ENCODE measurements around the gene SNURF. TPM values are rescaled to one million over a fixed set of nuclear protein-coding genes. Genes with fewer than 3 reads are reported as not detected.
"Not testable (repeated sequence)": the region's sequence is repeated elsewhere in the genome, so short reads cannot be mapped to it uniquely, and the experiment has no call there.

Gene SNURF
- 4.7 and 37.9 TPM in 2 replicates for total RNA-seq

DNA sequence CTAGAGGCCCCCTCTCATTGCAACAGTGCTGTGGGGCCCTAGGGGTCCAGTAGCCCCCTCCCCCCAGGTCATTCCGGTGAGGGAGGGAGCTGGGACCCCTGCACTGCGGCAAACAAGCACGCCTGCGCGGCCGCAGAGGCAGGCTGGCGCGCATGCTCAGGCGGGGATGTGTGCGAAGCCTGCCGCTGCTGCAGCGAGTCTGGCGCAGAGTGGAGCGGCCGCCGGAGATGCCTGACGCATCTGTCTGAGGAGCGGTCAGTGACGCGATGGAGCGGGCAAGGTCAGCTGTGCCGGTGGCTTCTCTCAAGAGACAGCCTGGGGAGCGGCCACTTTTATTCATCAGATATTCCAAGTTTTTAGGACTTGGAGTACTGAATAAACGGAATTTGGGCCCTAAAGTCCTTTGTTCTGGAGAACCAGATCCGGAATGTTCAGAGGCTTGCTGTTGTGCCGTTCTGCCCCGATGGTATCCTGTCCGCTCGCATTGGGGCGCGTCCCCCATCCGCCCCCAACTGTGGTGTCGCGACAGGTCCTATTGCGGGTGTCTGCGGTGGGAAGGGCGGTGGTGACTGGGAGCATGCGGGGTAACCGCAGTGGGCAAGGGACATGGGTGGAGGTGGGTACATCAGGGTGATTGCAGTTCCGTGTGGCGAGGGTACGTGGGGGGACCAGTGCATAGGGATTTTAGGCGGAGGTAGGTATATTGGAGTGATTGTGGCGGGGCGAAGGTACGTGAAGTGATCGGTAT lies at the start of gene SNURF, which contains the start of gene SNRPN:
TSS of gene SNURF (plus strand) at position 205 of the 748 bp plus-strand sequence. CDS start at position 267, 62 bp downstream.
TSS of gene SNRPN (plus strand) at position 205 of the 748 bp plus-strand sequence. CDS start 19,467 bp downstream, outside the sequence.
- DNase-seq (ENCODE audit: low read depth) (peak; percentile 50), FAIRE-seq (no peak)
- Histone ChIP-seq H3K4me3 (ENCODE audit: low read depth, low read length) (peak within 1 kb of the TSS; percentile 59), H3K27me3 (ENCODE audit: control insufficient read depth, insufficient read depth, low read length) (no peaks in the 10 kb centered on the region), H3K36me3 (ENCODE audit: control insufficient read depth, insufficient read depth, low read length) (no peaks in the 10 kb centered on the region)
- TF ChIP-seq CTCF (IDR thresholded peaks at IDR 0.05; ENCODE audit: insufficient read depth, low read length, severe bottlenecking) = no peak

DNA sequence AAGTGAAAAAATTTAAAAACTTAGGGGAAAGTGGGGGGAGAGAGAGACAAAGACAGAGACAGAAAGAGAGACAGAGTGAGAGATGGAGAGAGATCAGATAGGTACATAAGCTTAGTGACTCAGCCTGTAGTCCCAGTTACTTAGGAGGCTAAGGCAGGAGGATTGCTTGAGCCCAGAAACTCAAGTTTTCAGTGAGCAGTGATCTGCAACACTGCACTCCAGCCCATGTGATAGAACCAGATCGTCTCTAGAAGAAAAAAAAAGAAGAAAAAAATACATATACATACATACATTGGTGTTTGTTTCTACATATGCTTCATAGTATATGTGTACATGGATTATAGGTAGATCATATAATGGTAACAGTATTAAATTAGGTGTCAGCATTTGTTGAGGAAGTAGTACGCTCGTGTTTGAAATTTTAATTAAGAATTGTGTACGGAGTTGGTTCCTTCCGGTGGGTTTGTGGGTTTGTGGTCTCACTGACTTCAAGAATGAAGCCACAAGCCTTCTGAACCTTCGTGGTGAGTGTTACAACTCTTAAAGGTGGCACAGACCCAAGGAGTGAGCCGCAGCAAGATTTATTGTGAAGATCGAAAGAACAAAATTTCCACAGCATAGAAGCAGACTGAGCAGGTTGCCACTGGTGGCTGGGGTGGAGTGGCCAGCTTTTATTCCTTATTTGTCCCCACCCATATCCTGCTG lies 38.3 kb upstream of the SNURF start:
- H3K4me3 ChIP-seq (ENCODE audit: low read depth, low read length) = no peak overlapping the region
- FAIRE-seq (no peak), DNase-seq (ENCODE audit: low read depth) (no peak)
- no peaks in the 10 kb centered on the region for H3K36me3 ChIP-seq (ENCODE audit: control insufficient read depth, insufficient read depth, low read length)
- no peaks in the 10 kb centered on the region for H3K27me3 ChIP-seq (ENCODE audit: control insufficient read depth, insufficient read depth, low read length)
- no peak for TF ChIP-seq CTCF (IDR thresholded peaks at IDR 0.05; ENCODE audit: insufficient read depth, low read length, severe bottlenecking)

DNA sequence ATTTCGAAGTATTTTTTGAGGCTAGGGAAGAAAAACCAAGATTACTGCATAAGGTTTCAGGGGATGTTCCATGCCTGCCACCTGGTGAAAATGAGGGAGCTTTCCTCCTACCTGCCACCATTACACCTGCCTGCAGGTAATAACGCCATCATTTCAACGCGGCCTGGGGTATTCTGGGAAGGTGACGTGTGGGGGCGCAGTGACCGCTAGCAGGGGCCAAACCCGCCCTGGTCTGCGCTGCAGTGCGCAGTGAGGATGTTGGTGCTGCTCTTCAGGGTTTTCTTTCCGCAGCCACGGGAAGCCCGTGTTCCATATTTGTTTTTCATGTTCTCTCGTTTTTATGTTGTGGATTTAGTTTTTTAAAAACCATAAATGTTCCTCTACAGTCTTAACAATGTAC lies 37.4 kb upstream of the SNURF start:
- Histone ChIP-seq H3K27me3 (ENCODE audit: control insufficient read depth, insufficient read depth, low read length) (no peaks in the 10 kb centered on the region), H3K4me3 (ENCODE audit: low read depth, low read length) (no peak overlapping the region), H3K36me3 (ENCODE audit: control insufficient read depth, insufficient read depth, low read length) (no peaks in the 10 kb centered on the region)
- DNase-seq (ENCODE audit: low read depth) (no peak), FAIRE-seq (no peak)
- TF ChIP-seq CTCF (IDR thresholded peaks at IDR 0.05; ENCODE audit: insufficient read depth, low read length, severe bottlenecking) = no peak

DNA sequence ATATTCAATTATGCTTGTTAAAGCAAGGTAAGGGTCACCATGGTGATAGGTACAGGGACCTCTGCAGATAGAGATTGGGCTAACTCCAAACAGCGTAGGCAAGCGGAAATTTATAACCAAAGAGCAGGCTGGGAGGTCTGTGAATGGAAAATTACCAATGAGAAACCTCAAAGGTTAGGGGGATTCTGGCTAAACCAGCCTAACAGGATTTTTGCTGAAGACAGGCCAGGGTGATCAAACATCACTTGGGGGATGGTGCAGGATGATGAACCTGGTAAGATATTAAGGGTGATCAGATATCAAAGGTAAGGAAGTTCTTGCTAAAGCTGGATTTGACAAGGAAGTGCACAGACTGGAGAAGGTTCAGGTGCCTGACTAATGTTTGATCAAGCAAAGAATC lies 35.3 kb upstream of the SNURF start:
- H3K4me3 ChIP-seq (ENCODE audit: low read depth, low read length) = no peak overlapping the region
- no peaks in the 10 kb centered on the region for H3K27me3 ChIP-seq (ENCODE audit: control insufficient read depth, insufficient read depth, low read length)
- no peaks in the 10 kb centered on the region for H3K36me3 ChIP-seq (ENCODE audit: control insufficient read depth, insufficient read depth, low read length)
- FAIRE-seq (no peak), DNase-seq (ENCODE audit: low read depth) (no peak)
- TF ChIP-seq CTCF (IDR thresholded peaks at IDR 0.05; ENCODE audit: insufficient read depth, low read length, severe bottlenecking) = no peak

- H3K27me3 ChIP-seq (ENCODE audit: control insufficient read depth, insufficient read depth, low read length); FAIRE-seq; DNase-seq (ENCODE audit: low read depth); H3K4me3 ChIP-seq (ENCODE audit: low read depth, low read length); H3K36me3 ChIP-seq (ENCODE audit: control insufficient read depth, insufficient read depth, low read length): not testable (repeated sequence)
Observed at GRCh38 chr15:24922781-24923180, 32.0 kb upstream of the SNURF start.

DNA sequence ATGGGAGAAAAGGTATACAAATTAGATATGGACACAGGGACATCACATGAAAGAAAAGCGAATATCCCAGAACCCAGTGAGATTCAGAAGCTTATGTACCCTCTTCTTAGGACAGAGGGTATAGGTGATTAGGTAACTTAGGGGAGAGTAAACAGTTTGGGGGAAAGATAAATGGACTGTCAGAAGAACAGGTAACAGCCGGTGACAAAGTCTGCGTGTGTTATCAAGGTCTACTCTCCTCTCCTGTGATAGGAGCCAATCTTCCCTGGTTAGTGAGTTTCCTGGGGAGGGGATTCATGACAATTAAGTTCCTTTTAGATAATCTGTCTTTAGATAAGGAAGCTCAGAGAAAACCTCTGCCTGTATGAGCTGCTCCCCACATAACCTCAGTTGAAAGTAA lies 30.6 kb upstream of the SNURF start:
- no peaks in the 10 kb centered on the region for H3K27me3 ChIP-seq (ENCODE audit: control insufficient read depth, insufficient read depth, low read length)
- FAIRE-seq (no peak), DNase-seq (ENCODE audit: low read depth) (no peak)
- no peaks in the 10 kb centered on the region for H3K36me3 ChIP-seq (ENCODE audit: control insufficient read depth, insufficient read depth, low read length)
- TF ChIP-seq CTCF (IDR thresholded peaks at IDR 0.05; ENCODE audit: insufficient read depth, low read length, severe bottlenecking) = no peak
- H3K4me3 ChIP-seq (ENCODE audit: low read depth, low read length) = no peak overlapping the region
